RWPE2 (cell line): ENCODE results near the gene TTLL12.

Experiments
- ATAC-seq: fragments of 200-7000 bp; cut with Tn5 transposase; 3 replicates; pipeline ENCODE4 v1.9.1; 2021; ENCODE audit warnings: low read depth
- DNase-seq: peaks from one replicate; pipeline ENCODE4 v3.0.0-alpha.2; 2020; ENCODE audit warnings: low spot score
- H3K27ac ChIP-seq: fragments of 450-650 bp; 2 replicates; pipeline ENCODE4 v1.5.1; 2017; ENCODE audit warnings: mild to moderate bottlenecking; ENCODE audit not compliant: poor library complexity, severe bottlenecking
- H3K27me3 ChIP-seq: fragments of 250-450 bp; sonication (Bioruptor Pico); 2 replicates; pipeline ENCODE4 v1.5.1; 2021; ENCODE audit warnings: mild to moderate bottlenecking, moderate library complexity; ENCODE audit not compliant: insufficient read depth, poor library complexity, severe bottlenecking
- H3K36me3 ChIP-seq: fragments of 250-450 bp; sonication (Bioruptor Pico); 2 replicates; pipeline ENCODE4 v1.5.1; 2020; ENCODE audit warnings: low read depth, mild to moderate bottlenecking, moderate library complexity
- H3K4me1 ChIP-seq: fragments of 250-450 bp; sonication (Bioruptor Pico); 2 replicates; pipeline ENCODE4 v1.5.1; 2021; ENCODE audit warnings: mild to moderate bottlenecking, moderate library complexity; ENCODE audit not compliant: insufficient read depth, poor library complexity, severe bottlenecking
- H3K4me3 ChIP-seq: fragments of 250-450 bp; sonication (Bioruptor Pico); 2 replicates; pipeline ENCODE4 v1.5.1; 2021; ENCODE audit warnings: mild to moderate bottlenecking, moderate library complexity; ENCODE audit not compliant: severe bottlenecking
- H3K9me3 ChIP-seq: fragments of 250-450 bp; sonication (Bioruptor Pico); 2 replicates; pipeline ENCODE4 v1.5.1; 2021; ENCODE audit warnings: mild to moderate bottlenecking, moderate library complexity; ENCODE audit not compliant: severe bottlenecking
- CTCF ChIP-seq: fragments of 450-650 bp; IDR thresholded peaks from one replicate; pipeline ENCODE4 v1.5.1; 2017; ENCODE audit warnings: mild to moderate bottlenecking, moderate library complexity; ENCODE audit not compliant: poor library complexity, severe bottlenecking

Gene TTLL12

DNA sequence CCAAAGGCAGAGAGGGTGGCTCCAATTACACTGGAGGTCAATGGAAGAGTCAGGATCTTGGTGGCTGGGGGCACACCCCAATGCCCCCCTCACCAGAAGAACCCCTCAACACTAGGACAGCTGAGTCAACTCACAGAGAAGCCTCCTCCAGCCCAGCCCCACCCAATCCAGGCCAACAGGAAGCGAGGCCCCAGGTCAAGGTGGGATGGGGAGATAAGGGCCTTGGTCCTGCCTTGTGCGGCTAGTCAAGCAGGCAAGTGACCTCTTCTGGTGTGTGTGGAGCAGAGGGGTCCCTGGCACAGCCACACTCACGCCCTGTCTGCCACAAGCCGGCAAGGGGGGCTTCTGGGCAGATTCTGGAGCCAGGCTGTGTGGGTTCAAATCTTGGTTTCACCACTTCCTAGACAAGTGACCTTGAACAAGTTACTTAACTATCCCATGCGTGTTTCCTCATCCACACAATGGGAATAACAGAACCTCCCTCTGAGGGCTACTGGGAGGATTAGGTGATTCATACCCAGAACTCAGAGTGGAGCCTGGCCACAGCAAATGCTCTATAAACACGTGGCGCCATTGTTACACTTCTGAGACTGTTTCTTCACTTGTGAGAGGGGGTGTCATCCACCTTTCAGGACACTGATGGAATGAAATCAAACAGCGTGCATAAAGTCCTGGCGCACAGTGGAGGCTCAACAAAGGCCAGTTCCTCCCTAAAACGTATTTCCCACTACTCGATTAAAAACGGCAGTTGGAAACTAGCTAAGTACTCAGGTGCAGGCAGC is 3.2 kb downstream of the TTLL12 start:
- H3K27me3 ChIP-seq, result no peaks in the 10 kb centered on the region
- H3K4me1 ChIP-seq, result peaks cover 16% of the 10 kb centered on the region
- H3K36me3 ChIP-seq, result peaks cover 53% of the 10 kb centered on the region
- peak; percentile 7; the same call in 1 of the 3 replicates for ATAC-seq
- peak overlapping the region; percentile 59 for H3K27ac ChIP-seq
- no peaks in the 10 kb centered on the region for H3K9me3 ChIP-seq
- no peak overlapping the region for H3K4me3 ChIP-seq
- DNase-seq, result no peak
- TF ChIP-seq CTCF, result no peak

DNA sequence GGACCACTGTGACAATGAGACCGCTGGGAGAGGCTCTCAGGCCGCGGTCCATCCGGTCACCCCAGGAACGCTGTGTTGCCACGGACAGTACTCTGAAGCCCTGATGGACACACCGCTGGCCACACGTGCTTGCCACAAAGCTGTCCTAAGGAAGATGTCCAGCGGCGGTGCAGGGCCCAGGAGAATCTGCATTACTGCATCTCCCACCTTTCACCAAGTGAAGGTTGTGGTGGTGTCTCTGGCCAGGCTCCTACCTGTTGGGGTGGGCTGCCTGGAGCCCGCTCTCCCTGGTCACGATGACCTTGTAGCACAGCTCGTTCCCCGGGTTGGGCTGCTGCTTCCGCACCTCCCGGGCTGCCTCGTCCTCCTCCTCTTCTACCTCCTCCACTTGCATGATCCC is 4.2 kb downstream of the TTLL12 start:
- no peaks in the 10 kb centered on the region for H3K9me3 ChIP-seq
- peaks cover 11% of the 10 kb centered on the region for H3K4me1 ChIP-seq
- H3K27ac ChIP-seq, result no peak overlapping the region
- no peak for TF ChIP-seq CTCF
- H3K4me3 ChIP-seq, result no peak overlapping the region
- DNase-seq (no peak), ATAC-seq (no peak)
- peaks cover 57% of the 10 kb centered on the region for H3K36me3 ChIP-seq
- H3K27me3 ChIP-seq, result no peaks in the 10 kb centered on the region

- Histone ChIP-seq H3K27me3 (no peaks in the 10 kb centered on the region), H3K4me3 (no peak overlapping the region), H3K4me1 (peaks cover 11% of the 10 kb centered on the region), H3K36me3 (peaks cover 57% of the 10 kb centered on the region), H3K27ac (no peak overlapping the region), H3K9me3 (no peaks in the 10 kb centered on the region)
- no peak for TF ChIP-seq CTCF
- DNase-seq (no peak), ATAC-seq (no peak)
Measured at GRCh38 chr22:43182118-43182517, 4.8 kb downstream of the TTLL12 start.

GRCh38 chr22:43181321-43182076 is 5.4 kb downstream of the TTLL12 start:
- no peaks in the 10 kb centered on the region for H3K27me3 ChIP-seq
- DNase-seq (no peak), ATAC-seq (no peak)
- H3K4me3 ChIP-seq, result no peak overlapping the region
- H3K9me3 ChIP-seq, result no peaks in the 10 kb centered on the region
- H3K36me3 ChIP-seq, result peaks cover 57% of the 10 kb centered on the region
- peaks cover 11% of the 10 kb centered on the region for H3K4me1 ChIP-seq
- no peak overlapping the region for H3K27ac ChIP-seq
- TF ChIP-seq CTCF, result no peak
